ENCODE measurements around the gene FSTL4.

The FSTL4 gene

GRCh38 chr5:133478199-133478985 is 133.9 kb downstream of the FSTL4 start:
- DNase-seq (ENCODE audit: low spot score): no peak

DNA sequence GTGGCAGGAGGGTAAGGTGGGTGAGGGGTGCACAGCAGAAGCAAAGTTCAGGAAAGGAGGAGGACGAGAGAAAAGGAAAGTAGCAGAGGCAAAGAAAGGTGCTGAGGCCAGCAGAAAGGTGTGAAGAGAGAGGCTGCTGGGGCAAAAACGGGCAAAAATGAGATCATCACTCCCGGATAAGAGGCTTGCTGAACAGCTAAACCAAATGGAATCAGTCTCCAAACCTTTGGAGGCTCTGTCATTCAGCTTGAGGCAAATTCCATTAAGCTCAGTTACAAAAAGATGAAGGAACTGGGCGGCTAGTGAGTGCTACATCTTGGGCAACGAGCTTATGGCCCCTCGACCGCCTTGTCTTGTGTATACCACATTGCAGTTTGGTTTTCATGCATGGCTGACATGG is 136.4 kb downstream of the FSTL4 start:
- no peak for DNase-seq (ENCODE audit: low spot score)

GRCh38 chr5:133474851-133475590 is 137.3 kb downstream of the FSTL4 start:
- no peak for DNase-seq (ENCODE audit: low spot score)

DNA sequence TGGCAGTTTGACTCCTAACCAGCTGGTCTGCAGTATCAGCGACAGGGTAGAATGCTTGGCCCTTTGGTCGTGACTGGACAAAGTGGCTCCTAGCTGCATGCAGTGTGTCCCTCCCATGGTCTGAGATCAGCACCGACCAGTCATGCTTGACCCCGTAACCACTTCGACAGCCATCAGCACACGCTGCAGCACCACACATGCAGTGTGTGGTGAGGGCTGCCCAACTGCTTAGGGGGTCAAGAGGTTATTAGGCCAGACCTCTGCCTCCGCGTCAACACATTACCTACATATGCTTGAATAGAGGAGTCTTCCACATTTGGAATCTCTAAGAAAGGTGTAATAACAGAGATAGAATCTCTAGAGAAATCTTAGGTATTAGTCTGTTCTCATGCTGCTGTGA is 139.1 kb downstream of the FSTL4 start:
- no peak for DNase-seq (ENCODE audit: low spot score)

GRCh38 chr5:133472829-133473228 is 139.5 kb downstream of the FSTL4 start:
- no peak for DNase-seq (ENCODE audit: low spot score)

DNA sequence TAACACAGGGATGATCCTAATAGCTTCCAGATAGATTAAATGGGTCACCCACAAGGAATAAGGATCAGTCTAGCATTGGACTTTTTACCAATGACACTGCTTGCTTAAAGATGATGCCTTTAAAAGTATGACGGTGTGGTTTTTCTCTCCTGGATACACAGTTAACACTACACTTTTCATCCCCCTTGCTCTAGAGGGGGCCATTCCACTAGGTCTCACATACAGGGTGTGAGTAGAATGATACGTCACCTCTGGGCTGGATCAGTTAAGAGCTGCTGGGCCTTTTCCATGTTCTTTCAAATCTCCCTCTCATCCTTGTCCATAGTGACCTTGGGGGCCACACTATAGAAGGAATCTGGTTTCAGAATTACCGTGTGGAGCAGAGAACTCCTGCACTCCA is 140.6 kb downstream of the FSTL4 start:
- DNase-seq (ENCODE audit: low spot score): no peak

DNA sequence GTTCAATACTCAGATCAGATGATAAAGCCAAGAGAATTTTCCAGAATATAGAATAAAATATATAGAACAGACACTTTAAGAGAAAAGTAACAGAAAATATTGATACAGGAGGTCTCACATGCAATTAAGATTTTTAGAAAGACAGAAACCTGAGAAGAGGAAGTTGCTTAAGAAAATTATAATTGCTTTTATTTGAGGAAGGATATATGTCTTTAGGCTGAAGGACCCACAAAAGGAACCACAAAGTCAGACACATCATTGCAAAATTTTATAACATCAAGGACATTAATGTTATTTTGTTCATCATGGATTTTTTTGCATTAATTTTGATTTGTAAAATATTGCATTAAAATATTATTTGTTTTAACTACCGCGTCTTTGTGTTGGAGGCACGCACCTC is 141.5 kb downstream of the FSTL4 start:
- no peak for DNase-seq (ENCODE audit: low spot score)

GRCh38 chr5:133469846-133470245 is 142.5 kb downstream of the FSTL4 start:
- no peak for DNase-seq (ENCODE audit: low spot score)

GRCh38 chr5:133469252-133469651 is 143.1 kb downstream of the FSTL4 start:
- no peak for DNase-seq (ENCODE audit: low spot score)

- DNase-seq (ENCODE audit: low spot score): no peak
Measured at GRCh38 chr5:133468596-133468995, 143.7 kb downstream of the FSTL4 start.

DNA sequence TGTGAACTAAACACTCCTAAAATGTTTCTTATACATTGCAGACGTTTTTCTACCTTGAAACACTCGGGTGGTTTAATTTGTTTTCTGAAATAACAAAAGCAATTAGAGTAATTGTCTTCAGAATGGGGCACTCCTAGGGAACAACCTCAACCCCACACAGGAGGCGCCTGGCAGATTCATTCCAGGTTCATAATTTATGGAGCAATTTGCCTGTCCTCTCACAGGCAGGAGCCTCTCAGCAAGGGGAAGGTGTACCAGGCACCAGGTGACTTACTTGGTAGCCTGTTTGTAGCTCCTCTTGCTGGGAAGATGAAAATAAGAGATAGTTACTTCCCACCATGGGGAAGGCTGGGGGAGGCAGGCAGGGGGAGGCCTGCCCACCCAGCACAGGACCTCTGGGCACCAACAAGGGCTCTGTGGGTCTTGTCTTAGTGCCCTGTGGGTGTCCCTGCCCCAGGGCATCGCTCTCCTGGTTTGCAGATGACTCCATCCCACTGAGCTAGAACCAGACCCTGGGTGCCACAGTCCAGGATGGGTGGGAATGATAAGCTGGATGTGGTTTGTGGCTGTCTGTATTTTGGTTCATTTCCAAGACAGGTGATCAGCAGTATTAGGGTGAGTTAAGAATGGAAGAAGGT is 144.4 kb downstream of the FSTL4 start:
- no peak for DNase-seq (ENCODE audit: low spot score)

DNA sequence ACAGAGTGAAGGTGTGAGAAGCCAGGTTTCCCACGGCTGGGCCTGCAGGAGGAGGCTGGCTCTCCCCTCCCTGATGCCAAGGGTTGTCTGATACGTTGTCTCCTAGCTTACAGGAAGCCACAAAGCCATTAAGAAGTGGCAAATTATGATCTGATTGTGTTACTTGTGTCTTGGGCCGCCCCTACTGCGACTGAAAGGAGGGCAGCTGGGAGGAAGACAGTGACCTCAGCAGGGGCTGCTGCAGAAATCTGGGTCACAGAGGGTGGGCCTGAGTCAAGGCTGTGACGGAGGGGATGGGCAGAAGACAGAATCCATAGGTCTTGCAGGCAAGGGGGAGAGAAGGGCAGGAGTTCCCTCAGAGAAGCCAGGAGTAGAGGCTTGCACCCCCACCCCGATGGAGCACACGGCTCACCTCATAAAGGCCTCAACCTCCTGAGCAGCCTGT is 145.0 kb downstream of the FSTL4 start:
- DNase-seq (ENCODE audit: low spot score): no peak

- DNase-seq (ENCODE audit: low spot score): no peak
Measured at GRCh38 chr5:133466556-133467334, 145.6 kb downstream of the FSTL4 start.

GRCh38 chr5:133464013-133464412 is 148.3 kb downstream of the FSTL4 start:
- DNase-seq (ENCODE audit: low spot score): no peak

DNA sequence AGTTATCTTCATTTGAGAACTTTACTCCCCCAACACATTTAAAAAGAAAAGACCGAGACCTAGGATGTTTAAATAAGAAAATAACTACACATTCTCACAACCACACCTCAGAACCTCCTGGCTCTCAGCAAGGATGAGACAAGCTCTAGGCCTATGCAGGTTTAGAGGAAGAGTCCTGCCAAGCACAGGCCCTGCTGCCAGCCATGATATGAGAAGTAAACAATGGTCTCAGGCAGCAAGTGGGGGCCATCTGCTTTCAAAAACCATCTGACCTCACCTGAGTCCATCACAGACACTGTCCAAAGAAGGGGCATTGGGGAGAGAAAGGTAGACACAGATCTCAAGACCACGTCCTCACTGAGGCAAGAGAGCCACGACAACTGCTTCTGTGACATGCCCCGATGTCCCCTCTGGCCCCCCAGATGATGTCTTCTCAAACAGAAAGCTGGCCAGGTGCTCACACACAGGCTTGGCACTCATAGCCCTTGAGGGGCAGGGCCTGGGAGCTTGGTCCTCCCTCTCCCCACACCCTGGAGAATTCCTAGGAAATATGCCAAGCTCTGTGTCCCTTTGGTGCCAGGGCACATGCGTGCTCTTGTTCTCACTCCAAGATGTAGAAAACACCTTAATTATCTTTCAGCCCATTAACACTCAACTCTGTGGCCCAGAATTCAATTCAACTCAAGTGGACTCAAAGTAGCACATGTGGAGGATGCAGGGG is 150.4 kb downstream of the FSTL4 start:
- no peak for DNase-seq (ENCODE audit: low spot score)

GRCh38 chr5:133460172-133460758 is 152.1 kb downstream of the FSTL4 start:
- no peak for DNase-seq (ENCODE audit: low spot score)

GRCh38 chr5:133459474-133460160 is 152.7 kb downstream of the FSTL4 start:
- no peak for DNase-seq (ENCODE audit: low spot score)

DNA sequence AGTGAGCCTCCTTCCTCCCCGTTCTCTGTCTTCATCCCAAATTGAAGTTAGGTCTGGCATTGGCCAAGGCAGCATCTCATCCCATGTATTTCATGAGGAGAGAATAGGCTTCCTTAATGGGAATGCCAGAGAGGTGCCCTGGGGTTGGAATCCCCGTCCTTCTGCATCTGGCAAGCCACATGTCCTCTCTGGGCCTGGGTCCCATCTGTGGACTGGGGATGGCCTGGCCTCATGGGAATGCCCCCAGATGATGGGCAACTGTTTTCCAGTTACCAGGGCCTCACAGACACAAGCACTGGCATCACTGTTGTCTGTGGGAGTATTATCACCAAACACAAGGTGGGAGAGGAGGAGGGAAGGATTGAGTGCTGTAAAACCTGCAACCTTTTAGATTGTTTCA is 153.9 kb downstream of the FSTL4 start:
- DNase-seq (ENCODE audit: low spot score): no peak

DNA sequence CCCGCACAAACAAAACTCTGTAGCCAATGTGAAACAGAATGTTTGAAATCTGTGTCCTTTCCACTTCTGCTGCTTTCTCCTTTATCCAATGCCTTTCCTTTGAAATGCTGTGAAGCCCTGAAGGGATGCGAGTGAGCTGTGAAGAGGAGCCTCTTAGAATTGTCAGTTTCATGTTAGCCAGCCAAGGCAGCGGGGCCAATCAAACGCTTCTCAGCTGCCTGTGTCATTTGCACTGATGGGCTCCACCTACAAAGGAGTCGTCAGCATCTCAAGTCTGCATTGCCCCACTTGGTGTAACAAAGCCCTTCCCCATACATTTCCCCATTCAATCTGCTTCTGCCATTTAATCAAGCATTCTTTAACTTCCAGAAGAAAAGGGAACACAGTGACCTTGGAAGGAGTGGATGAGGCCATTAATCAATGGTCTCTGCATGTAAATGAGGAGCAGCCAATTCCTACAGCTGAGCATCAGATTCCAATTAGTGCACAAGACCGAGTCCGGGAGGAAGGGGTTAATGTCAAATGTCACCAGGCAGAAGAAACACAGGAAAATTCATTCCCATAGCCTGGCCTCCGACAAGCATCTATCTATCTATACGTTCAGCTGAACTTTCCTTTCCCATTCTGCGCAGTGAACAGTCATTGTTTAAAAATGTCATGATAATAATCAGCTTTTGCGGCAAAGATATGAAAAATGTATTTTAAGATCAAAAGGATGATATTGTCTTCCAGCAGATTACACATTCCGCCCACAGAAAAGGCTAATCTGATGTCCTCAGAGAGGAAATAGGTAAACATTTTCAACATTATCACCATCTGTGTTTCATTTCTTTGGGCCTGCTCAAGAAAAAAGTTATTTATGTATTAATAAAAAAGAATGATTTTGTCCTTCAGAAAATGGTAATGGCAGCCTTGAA is 154.6 kb downstream of the FSTL4 start:
- DNase-seq (ENCODE audit: low spot score): no peak
